Immature natural killer cell (primary cell): ENCODE data around the gene MDM4. TPM values are rescaled to one million over a fixed set of nuclear protein-coding genes. Genes with fewer than 3 reads are reported as not detected.
A peak's percentile ranks its signal among the peaks of the same experiment; 100 is the strongest.

Source experiments
- DNase-seq, 3 donors: peaks; one replicate each; pipeline ENCODE4 v3.0.0; 2022; ENCODE audit warnings: mixed read lengths in 1 of 3
- H3K27ac Mint-ChIP-seq, 6 donors: one replicate each; pipeline ENCODE4 v1.8.0; 2020; ENCODE audit warnings: mixed read lengths in 6 of 6, mild to moderate bottlenecking in 5 of 6, inconsistent platforms in 4 of 6, moderate library complexity in 3 of 6
- H3K27me3 Mint-ChIP-seq, 3 donors: one replicate each; pipeline ENCODE4 v1.8.0; 2020 to 2021; ENCODE audit warnings: low read depth in 3 of 3, mild to moderate bottlenecking in 3 of 3, mixed read lengths in 3 of 3, moderate library complexity in 3 of 3, inconsistent platforms in 1 of 3
- H3K36me3 Mint-ChIP-seq, 3 donors: one replicate each; pipeline ENCODE4 v1.8.0; 2020; ENCODE audit warnings: mixed read lengths in 3 of 3, inconsistent platforms in 2 of 3, mild to moderate bottlenecking in 2 of 3
- H3K4me1 Mint-ChIP-seq, 2 donors: one replicate each; pipeline ENCODE4 v1.8.0; 2020; ENCODE audit warnings: inconsistent platforms in 2 of 2, mild to moderate bottlenecking in 2 of 2, mixed read lengths in 2 of 2, moderate library complexity in 1 of 2
- H3K4me3 Mint-ChIP-seq, 5 donors: one replicate each; pipeline ENCODE4 v1.8.0; 2020; ENCODE audit warnings: mild to moderate bottlenecking in 5 of 5, mixed read lengths in 5 of 5, inconsistent platforms in 3 of 5, moderate library complexity in 3 of 5
- H3K9me3 Mint-ChIP-seq, 6 donors: one replicate each; pipeline ENCODE4 v1.8.0; 2020; ENCODE audit warnings: mild to moderate bottlenecking in 6 of 6, mixed read lengths in 6 of 6, inconsistent platforms in 4 of 6, moderate library complexity in 3 of 6
- polyA plus RNA-seq, 3 donors: library from polyadenylated mRNA; unstranded; fragments of 300-500 nt; fragmentation: Illumina TruSeq; gene quantifications; one replicate each; pipeline ENCODE4 v1.2.3, GENCODE V29; 2021

Gene MDM4, protein sequence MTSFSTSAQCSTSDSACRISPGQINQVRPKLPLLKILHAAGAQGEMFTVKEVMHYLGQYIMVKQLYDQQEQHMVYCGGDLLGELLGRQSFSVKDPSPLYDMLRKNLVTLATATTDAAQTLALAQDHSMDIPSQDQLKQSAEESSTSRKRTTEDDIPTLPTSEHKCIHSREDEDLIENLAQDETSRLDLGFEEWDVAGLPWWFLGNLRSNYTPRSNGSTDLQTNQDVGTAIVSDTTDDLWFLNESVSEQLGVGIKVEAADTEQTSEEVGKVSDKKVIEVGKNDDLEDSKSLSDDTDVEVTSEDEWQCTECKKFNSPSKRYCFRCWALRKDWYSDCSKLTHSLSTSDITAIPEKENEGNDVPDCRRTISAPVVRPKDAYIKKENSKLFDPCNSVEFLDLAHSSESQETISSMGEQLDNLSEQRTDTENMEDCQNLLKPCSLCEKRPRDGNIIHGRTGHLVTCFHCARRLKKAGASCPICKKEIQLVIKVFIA
- polyA plus RNA-seq: 10 to 100 TPM in 1 of 3 donors, 1 to 10 TPM in 2; 4.6 to 22.6 (median 8.3) TPM

- peaks cover 9 to 13% (median 9%) of the 10 kb centered on the region in 3 donors for H3K36me3 Mint-ChIP-seq
- H3K4me3 Mint-ChIP-seq: peak within 1 kb of the TSS in 1 of 5 donors; percentile 24
- H3K9me3 Mint-ChIP-seq: no peaks in the 10 kb centered on the region
- peak; percentile 94 to 95 (median 94) for DNase-seq
- H3K4me1 Mint-ChIP-seq: peaks cover 50 to 66% of the 10 kb centered on the region in 2 donors
- peaks cover 1 to 6% (median 3%) of the 10 kb centered on the region in 3 donors for H3K27me3 Mint-ChIP-seq
- no peak within 1 kb of the TSS for H3K27ac Mint-ChIP-seq
Measured at GRCh38 chr1:204516180-204516879, at the start of gene MDM4. Gene MDM4, plus strand, starts transcription at chr1:204516406. Its CDS starts 9,113 bp downstream, at chr1:204525519.

GRCh38 chr1:204466416-204467405 lies 49.5 kb upstream of the MDM4 start:
- H3K27me3 Mint-ChIP-seq: peaks cover 0 to 3% (median 0%) of the 10 kb centered on the region in 3 donors
- DNase-seq: no peak
- H3K4me1 Mint-ChIP-seq: peaks cover 9 to 46% of the 10 kb centered on the region in 2 donors
- H3K4me3 Mint-ChIP-seq: no peak overlapping the region
- peak overlapping the region in 1 of 6 donors; percentile 46 for H3K27ac Mint-ChIP-seq
- H3K36me3 Mint-ChIP-seq: peaks cover 3 to 25% (median 9%) of the 10 kb centered on the region in 3 donors
- H3K9me3 Mint-ChIP-seq: no peaks in the 10 kb centered on the region

DNA sequence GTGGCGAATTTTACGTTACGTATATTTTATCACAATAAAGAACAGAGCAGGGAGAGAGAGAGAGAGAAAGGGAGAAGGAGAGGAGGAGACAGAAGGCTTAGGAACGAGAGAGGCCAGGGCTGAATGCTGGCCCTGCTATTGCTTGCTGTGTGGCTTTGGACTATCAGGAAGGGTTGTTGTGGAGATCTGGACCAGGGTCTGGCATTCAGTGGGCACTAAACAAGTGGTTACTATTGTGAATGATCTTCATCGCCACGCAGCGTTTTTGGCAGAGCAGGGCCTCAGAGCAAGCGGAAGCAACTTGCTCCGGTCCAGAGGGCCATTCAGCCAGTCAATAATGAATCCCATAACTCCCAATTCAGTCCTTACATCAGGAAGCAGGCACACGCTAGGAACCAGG lies 48.0 kb upstream of the MDM4 start:
- H3K27ac Mint-ChIP-seq: no peak overlapping the region
- no peak for DNase-seq
- H3K9me3 Mint-ChIP-seq: no peaks in the 10 kb centered on the region

GRCh38 chr1:204468766-204469302 lies 47.4 kb upstream of the MDM4 start:
- H3K9me3 Mint-ChIP-seq: no peaks in the 10 kb centered on the region
- H3K36me3 Mint-ChIP-seq: peaks cover 3 to 24% (median 9%) of the 10 kb centered on the region in 3 donors
- peaks cover 0 to 3% (median 0%) of the 10 kb centered on the region in 3 donors for H3K27me3 Mint-ChIP-seq
- peaks cover 0 to 26% of the 10 kb centered on the region in 2 donors for H3K4me1 Mint-ChIP-seq
- H3K27ac Mint-ChIP-seq: no peak overlapping the region
- no peak for DNase-seq
- H3K4me3 Mint-ChIP-seq: no peak overlapping the region

More for the DNA sequence above, 48.0 kb upstream of the MDM4 start:
- peaks cover 0 to 32% of the 10 kb centered on the region in 2 donors for H3K4me1 Mint-ChIP-seq
- peaks cover 0 to 3% (median 0%) of the 10 kb centered on the region in 3 donors for H3K27me3 Mint-ChIP-seq
- H3K36me3 Mint-ChIP-seq: peaks cover 3 to 25% (median 9%) of the 10 kb centered on the region in 3 donors
- no peak overlapping the region for H3K4me3 Mint-ChIP-seq

DNA sequence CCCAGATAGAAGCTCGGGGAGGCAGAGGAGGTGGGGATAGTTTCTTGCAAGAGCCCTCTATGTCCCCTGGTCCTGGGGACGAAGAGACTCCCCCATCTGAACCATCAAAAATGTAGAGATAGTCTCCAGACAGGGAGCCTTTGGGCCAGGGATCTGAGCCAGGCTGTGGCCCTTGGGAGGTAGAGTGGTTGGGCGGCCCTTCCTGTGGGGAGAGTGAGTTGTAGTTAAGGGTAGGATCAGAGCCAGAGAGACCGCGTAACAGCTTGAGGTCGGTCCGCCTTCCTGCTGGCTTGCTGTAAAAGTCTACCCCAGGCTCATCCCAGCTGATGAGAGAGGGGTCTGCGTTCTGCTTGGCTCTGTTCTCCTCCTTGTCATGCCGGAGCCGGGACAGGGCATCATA lies 46.9 kb upstream of the MDM4 start:
- no peak overlapping the region for H3K27ac Mint-ChIP-seq
- no peak overlapping the region for H3K4me3 Mint-ChIP-seq
- H3K36me3 Mint-ChIP-seq: peaks cover 3 to 20% (median 9%) of the 10 kb centered on the region in 3 donors
- peaks cover 0 to 23% of the 10 kb centered on the region in 2 donors for H3K4me1 Mint-ChIP-seq
- no peaks in the 10 kb centered on the region for H3K9me3 Mint-ChIP-seq
- H3K27me3 Mint-ChIP-seq: peaks cover 0 to 3% (median 0%) of the 10 kb centered on the region in 3 donors
- DNase-seq: no peak

- Mint-ChIP-seq H3K4me3 (no peak overlapping the region), H3K36me3 (peaks cover 3 to 16% (median 11%) of the 10 kb centered on the region in 3 donors), H3K4me1 (peaks cover 7 to 18% of the 10 kb centered on the region in 2 donors), H3K9me3 (no peaks in the 10 kb centered on the region), H3K27ac (no peak overlapping the region), H3K27me3 (peaks cover 0 to 3% (median 0%) of the 10 kb centered on the region in 3 donors)
- DNase-seq: no peak
Measured at GRCh38 chr1:204471687-204472086, 44.5 kb upstream of the MDM4 start.

GRCh38 chr1:204472660-204473059 lies 43.5 kb upstream of the MDM4 start:
- Mint-ChIP-seq H3K4me1 (peaks cover 17 to 27% of the 10 kb centered on the region in 2 donors), H3K27ac (peak overlapping the region in 2 of 6 donors; percentile 8 to 67), H3K4me3 (no peak overlapping the region), H3K27me3 (peaks cover 0 to 3% (median 0%) of the 10 kb centered on the region in 3 donors), H3K9me3 (no peaks in the 10 kb centered on the region), H3K36me3 (peaks cover 3 to 12% (median 11%) of the 10 kb centered on the region in 3 donors)
- DNase-seq: no peak

DNA sequence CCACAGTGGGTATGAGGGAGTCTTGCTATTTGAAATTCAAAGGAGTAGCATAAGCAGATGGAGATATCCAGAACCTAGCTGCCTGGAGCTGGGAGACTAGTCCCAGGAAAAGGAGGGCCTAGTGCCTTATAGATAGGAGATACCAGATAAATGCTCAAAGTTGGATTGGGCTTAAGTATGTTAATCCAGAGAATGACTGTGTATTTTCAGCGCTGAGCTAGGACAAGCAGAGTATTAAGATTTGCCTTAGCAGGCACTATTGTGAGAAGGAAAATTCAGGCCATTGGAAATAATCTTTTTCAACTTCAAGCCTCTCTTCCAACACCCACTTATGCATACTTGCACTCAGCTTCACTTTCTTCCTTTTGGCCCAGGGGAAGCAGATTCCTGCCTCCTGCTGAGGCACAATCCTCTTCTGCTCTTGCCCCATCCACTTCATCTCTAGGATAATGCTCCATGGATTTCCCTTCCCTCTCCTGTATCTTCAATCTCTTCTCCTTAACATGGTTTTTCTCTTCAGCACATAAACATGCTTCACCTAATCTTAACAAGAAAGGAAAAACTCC lies 42.7 kb upstream of the MDM4 start:
- no peaks in the 10 kb centered on the region for H3K9me3 Mint-ChIP-seq
- no peak overlapping the region for H3K4me3 Mint-ChIP-seq
- H3K27me3 Mint-ChIP-seq: peaks cover 0 to 3% (median 0%) of the 10 kb centered on the region in 3 donors
- no peak for DNase-seq
- H3K27ac Mint-ChIP-seq: peak overlapping the region in 1 of 6 donors; percentile 67
- peaks cover 0 to 6% (median 5%) of the 10 kb centered on the region in 3 donors for H3K36me3 Mint-ChIP-seq
- peaks cover 25 to 36% of the 10 kb centered on the region in 2 donors for H3K4me1 Mint-ChIP-seq

- no peaks in the 10 kb centered on the region for H3K27me3 Mint-ChIP-seq
- H3K4me1 Mint-ChIP-seq: peaks cover 48 to 59% of the 10 kb centered on the region in 2 donors
- no peak overlapping the region for H3K4me3 Mint-ChIP-seq
- DNase-seq: no peak
- no peaks in the 10 kb centered on the region for H3K9me3 Mint-ChIP-seq
- peaks cover 0 to 6% (median 0%) of the 10 kb centered on the region in 3 donors for H3K36me3 Mint-ChIP-seq
- peak overlapping the region in 2 of 6 donors; percentile 25 to 74 for H3K27ac Mint-ChIP-seq
Measured at GRCh38 chr1:204475656-204476432, 40.4 kb upstream of the MDM4 start.

DNA sequence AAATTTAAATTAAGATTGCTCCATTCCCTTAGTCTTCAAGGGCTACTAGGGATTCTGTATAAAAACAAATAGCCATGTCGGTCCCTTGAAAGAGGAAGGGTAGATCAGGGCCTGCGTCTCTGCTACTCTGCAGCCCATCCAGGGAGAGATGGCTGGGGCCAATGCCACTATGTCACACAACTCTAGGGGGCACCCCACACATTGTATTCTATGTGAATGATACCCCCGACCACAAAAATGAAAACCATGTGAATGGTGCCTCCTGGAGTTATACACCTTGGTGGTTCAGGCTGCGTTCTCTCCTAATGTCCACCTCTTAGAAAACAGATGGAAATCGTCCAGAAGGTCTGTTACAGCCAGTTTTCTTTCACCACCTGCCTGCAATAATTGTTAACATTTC lies 39.6 kb upstream of the MDM4 start:
- DNase-seq: no peak
- H3K4me3 Mint-ChIP-seq: no peak overlapping the region
- peak overlapping the region in 1 of 6 donors; percentile 82 for H3K27ac Mint-ChIP-seq
- no peaks in the 10 kb centered on the region for H3K27me3 Mint-ChIP-seq
- peaks cover 0 to 6% (median 0%) of the 10 kb centered on the region in 3 donors for H3K36me3 Mint-ChIP-seq
- peaks cover 56 to 66% of the 10 kb centered on the region in 2 donors for H3K4me1 Mint-ChIP-seq
- no peaks in the 10 kb centered on the region for H3K9me3 Mint-ChIP-seq

GRCh38 chr1:204477036-204477740 lies 39.0 kb upstream of the MDM4 start:
- peak overlapping the region in 3 of 6 donors; percentile 54 to 82 (median 66) for H3K27ac Mint-ChIP-seq
- H3K36me3 Mint-ChIP-seq: peaks cover 0 to 6% (median 0%) of the 10 kb centered on the region in 3 donors
- H3K4me1 Mint-ChIP-seq: peaks cover 57 to 73% of the 10 kb centered on the region in 2 donors
- no peaks in the 10 kb centered on the region for H3K9me3 Mint-ChIP-seq
- H3K4me3 Mint-ChIP-seq: peak overlapping the region in 2 of 5 donors; percentile 15 to 30
- no peak for DNase-seq
- H3K27me3 Mint-ChIP-seq: no peaks in the 10 kb centered on the region
